ENCODE data around the gene CMKLR1.

- no peak for TF ChIP-seq TAF1 (IDR thresholded peaks at IDR 0.05; ENCODE audit: borderline replicate concordance, insufficient read depth, low read length)
- no peak for TF ChIP-seq REST (IDR thresholded peaks at IDR 0.05; ENCODE audit: insufficient read depth in 1 of 2, low read depth in 2 of 2, low read length in 2 of 2)
Measured at GRCh38 chr12:108312073-108312659, 26.9 kb downstream of the CMKLR1 start.
